Adipocyte (in vitro differentiated cells): ENCODE data around the gene KIR2DL4.
"Not testable (repeated sequence)": the region's sequence is repeated elsewhere in the genome, so short reads cannot be mapped to it uniquely, and the experiment has no call there.

Source experiments
- DNase-seq: peaks from one replicate; pipeline ENCODE4 v3.0.0-alpha.2; 2015; ENCODE audit warnings: low read depth
- H3K27me3 ChIP-seq: replicated peaks from 2 replicates; pipeline ENCODE4 v1.7.0; 2013; ENCODE audit warnings: mild to moderate bottlenecking, low read length, moderate library complexity; ENCODE audit not compliant: control insufficient read depth, insufficient read depth
- H3K36me3 ChIP-seq: 2 replicates; pipeline ENCODE4 v1.7.0; 2013; ENCODE audit warnings: low read length, mild to moderate bottlenecking, moderate library complexity; ENCODE audit not compliant: control insufficient read depth, insufficient read depth, severe bottlenecking
- H3K4me1 ChIP-seq: 2 replicates; pipeline ENCODE4 v1.7.0; 2013; ENCODE audit warnings: mild to moderate bottlenecking, low read length, moderate library complexity; ENCODE audit not compliant: control insufficient read depth, insufficient read depth
- H3K4me3 ChIP-seq: 2 replicates; pipeline ENCODE4 v1.7.0; 2013; ENCODE audit warnings: mild to moderate bottlenecking, low read length, moderate library complexity
- H3K9ac ChIP-seq: 2 replicates; pipeline ENCODE4 v1.7.0; 2013; ENCODE audit warnings: mild to moderate bottlenecking, low read length, moderate library complexity
- H3K9me3 ChIP-seq: 2 replicates; pipeline ENCODE4 v1.7.0; 2013; ENCODE audit warnings: mild to moderate bottlenecking, low read length, moderate library complexity; ENCODE audit not compliant: control insufficient read depth

The KIR2DL4 gene

DNA sequence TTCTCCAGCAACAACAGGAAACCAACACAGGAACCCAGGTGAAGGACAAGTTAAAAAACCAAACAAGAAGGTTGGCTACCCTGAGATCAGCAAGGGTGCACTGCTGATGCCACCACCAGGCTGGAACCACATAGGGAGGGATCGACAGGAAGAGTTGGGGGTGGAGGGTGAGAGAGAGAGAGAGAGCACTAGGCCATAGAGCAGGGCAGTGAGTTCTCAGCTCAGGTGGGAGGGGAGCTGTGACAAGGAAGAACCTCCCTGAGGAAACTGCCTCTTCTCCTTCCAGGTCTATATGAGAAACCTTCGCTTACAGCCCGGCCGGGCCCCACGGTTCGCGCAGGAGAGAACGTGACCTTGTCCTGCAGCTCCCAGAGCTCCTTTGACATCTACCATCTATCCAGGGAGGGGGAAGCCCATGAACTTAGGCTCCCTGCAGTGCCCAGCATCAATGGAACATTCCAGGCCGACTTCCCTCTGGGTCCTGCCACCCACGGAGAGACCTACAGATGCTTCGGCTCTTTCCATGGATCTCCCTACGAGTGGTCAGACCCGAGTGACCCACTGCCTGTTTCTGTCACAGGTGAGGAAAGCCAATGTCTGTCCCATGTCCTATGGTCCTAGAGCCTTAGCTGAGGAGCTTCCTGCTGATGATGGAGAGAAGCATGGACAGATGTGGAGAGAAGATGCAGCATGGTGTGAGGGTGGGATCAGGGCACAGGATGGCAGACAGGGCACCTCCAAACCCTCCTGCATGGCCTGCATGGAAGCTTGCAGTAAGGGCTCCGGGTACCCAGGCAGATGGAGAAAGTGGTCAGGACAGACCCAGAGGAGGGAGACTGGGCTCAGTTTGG is 2.5 kb downstream of the KIR2DL4 start:
- Histone ChIP-seq H3K4me3 (no peak overlapping the region), H3K9ac (no peak overlapping the region), H3K4me1 (no peaks in the 10 kb centered on the region), H3K27me3 (no peaks in the 10 kb centered on the region), H3K36me3 (no peaks in the 10 kb centered on the region), H3K9me3 (no peaks in the 10 kb centered on the region)
- no peak for DNase-seq

DNA sequence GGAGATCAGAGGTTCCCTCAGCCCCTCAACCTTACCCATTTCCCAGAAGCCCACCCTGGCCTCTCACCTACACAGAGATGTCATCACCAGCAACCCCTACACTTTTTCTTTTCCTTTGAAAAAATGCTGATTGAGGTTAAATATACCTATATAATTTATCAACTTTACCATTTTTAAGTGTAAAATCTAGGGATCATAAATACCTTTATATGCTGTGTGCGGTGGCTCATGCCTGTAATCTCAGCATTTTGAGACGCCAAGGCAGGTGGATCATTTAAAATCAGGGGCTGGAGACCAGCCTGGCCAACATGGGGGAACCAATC is 3.1 kb downstream of the KIR2DL4 start:
- H3K4me3 ChIP-seq = no peak overlapping the region
- no peaks in the 10 kb centered on the region for H3K4me1 ChIP-seq
- no peaks in the 10 kb centered on the region for H3K36me3 ChIP-seq
- no peaks in the 10 kb centered on the region for H3K9me3 ChIP-seq
- no peaks in the 10 kb centered on the region for H3K27me3 ChIP-seq
- no peak for DNase-seq
- no peak overlapping the region for H3K9ac ChIP-seq

- H3K36me3 ChIP-seq, DNase-seq, H3K27me3 ChIP-seq, H3K9ac ChIP-seq, H3K9me3 ChIP-seq, H3K4me3 ChIP-seq, H3K4me1 ChIP-seq: not testable (repeated sequence)
These were observed 11.2 kb downstream of the KIR2DL4 start for GRCh38 chr19:54814571-54814970.

DNA sequence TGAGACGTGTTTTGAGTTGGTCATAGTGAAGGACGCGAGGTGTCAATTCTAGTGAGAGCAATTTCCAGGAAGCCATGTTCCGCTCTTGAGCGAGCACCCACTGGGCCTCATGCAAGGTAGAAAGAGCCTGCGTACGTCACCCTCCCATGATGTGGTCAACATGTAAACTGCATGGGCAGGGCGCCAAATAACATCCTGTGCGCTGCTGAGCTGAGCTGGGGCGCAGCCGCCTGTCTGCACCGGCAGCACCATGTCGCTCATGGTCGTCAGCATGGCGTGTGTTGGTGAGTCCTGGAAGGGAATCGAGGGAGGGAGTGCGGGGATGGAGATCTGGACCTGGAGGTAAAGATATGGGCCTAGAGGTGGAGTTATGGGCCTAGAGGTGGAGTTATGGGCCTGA is 12.8 kb downstream of the KIR2DL4 start, which contains the start of gene KIR3DL1:
TSS of gene KIR3DL1 (plus strand) at position 218 of the 400 bp plus-strand sequence.
- H3K9ac ChIP-seq, H3K4me1 ChIP-seq, H3K4me3 ChIP-seq, DNase-seq, H3K27me3 ChIP-seq, H3K9me3 ChIP-seq, H3K36me3 ChIP-seq: not testable (repeated sequence)

- H3K9ac ChIP-seq = no peak overlapping the region
- H3K4me3 ChIP-seq = no peak overlapping the region
- H3K9me3 ChIP-seq = no peaks in the 10 kb centered on the region
- DNase-seq = no peak
- H3K36me3 ChIP-seq = no peaks in the 10 kb centered on the region
- no peaks in the 10 kb centered on the region for H3K4me1 ChIP-seq
- no peaks in the 10 kb centered on the region for H3K27me3 ChIP-seq
These were observed 14.5 kb downstream of the KIR2DL4 start for GRCh38 chr19:54817670-54818536.

GRCh38 chr19:54824416-54824815 is 21.0 kb downstream of the KIR2DL4 start:
- H3K9ac ChIP-seq, DNase-seq, H3K9me3 ChIP-seq, H3K4me1 ChIP-seq, H3K36me3 ChIP-seq, H3K27me3 ChIP-seq, H3K4me3 ChIP-seq: not testable (repeated sequence)

GRCh38 chr19:54825326-54825725 is 21.9 kb downstream of the KIR2DL4 start:
- not testable (repeated sequence) for H3K4me3 ChIP-seq, H3K9ac ChIP-seq, H3K9me3 ChIP-seq, H3K36me3 ChIP-seq, H3K4me1 ChIP-seq, H3K27me3 ChIP-seq, DNase-seq

DNA sequence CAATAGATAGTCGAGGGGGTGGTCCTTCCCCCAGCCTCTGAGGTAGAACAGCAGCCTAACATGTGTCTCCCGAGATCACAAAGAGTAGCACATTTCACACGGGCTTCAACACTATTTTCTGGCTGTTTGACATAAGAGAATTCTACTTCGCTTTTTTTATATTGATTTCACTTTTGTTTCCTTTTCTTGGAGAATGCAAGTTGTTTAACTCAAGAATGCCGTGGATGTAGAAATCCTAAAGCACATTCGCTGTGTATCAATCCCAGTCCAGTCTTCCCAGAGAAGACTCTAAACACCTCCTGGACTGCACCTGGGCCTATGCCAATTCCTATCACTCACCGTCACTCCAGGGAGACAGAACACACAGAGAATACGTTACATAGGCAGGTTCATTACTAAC is 24.7 kb downstream of the KIR2DL4 start:
- not testable (repeated sequence) for H3K4me3 ChIP-seq

DNA sequence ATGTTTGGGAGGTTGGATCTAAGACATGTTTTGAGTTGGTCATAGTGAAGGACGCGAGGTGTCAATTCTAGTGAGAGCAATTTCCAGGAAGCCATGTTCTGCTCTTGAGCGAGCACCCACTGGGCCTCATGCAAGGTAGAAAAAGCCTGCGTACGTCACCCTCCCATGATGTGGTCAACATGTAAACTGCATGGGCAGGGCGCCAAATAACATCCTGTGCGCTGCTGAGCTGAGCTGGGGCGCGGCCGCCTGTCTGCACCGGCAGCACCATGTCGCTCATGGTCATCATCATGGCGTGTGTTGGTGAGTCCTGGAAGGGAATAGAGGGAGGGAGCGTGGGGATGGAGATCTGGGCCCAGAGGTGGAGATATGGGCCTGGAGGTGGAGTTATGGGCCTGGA is 29.1 kb downstream of the KIR2DL4 start, which contains the start of gene KIR2DS4:
TSS of gene KIR2DS4 (plus strand) at position 181 of the 400 bp plus-strand sequence.
- H3K4me3 ChIP-seq, H3K27me3 ChIP-seq: not testable (repeated sequence)

More for the DNA sequence above, 24.7 kb downstream of the KIR2DL4 start:
- H3K9ac ChIP-seq, H3K36me3 ChIP-seq, H3K4me1 ChIP-seq, H3K9me3 ChIP-seq, DNase-seq, H3K27me3 ChIP-seq: not testable (repeated sequence)

GRCh38 chr19:54835126-54835525 is 31.7 kb downstream of the KIR2DL4 start:
- DNase-seq, H3K27me3 ChIP-seq, H3K9ac ChIP-seq, H3K4me3 ChIP-seq, H3K4me1 ChIP-seq, H3K36me3 ChIP-seq, H3K9me3 ChIP-seq: not testable (repeated sequence)

More for the DNA sequence above, 29.1 kb downstream of the KIR2DL4 start, which contains the start of gene KIR2DS4:
- not testable (repeated sequence) for DNase-seq, H3K9me3 ChIP-seq, H3K36me3 ChIP-seq, H3K4me1 ChIP-seq, H3K9ac ChIP-seq

DNA sequence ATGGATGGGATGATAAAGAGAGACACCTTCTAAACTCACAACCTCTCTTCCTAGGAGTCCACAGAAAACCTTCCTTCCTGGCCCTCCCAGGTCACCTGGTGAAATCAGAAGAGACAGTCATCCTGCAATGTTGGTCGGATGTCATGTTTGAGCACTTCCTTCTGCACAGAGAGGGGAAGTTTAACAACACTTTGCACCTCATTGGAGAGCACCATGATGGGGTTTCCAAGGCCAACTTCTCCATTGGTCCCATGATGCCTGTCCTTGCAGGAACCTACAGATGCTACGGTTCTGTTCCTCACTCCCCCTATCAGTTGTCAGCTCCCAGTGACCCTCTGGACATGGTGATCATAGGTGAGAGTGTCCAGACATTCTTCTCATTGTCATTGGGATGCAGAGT is 34.1 kb downstream of the KIR2DL4 start:
- H3K9ac ChIP-seq, DNase-seq, H3K9me3 ChIP-seq, H3K4me3 ChIP-seq, H3K36me3 ChIP-seq, H3K27me3 ChIP-seq, H3K4me1 ChIP-seq: not testable (repeated sequence)
